HG02678 (cell line): ENCODE data around the gene FTSJ3.
"Not testable (repeated sequence)": the region's sequence is repeated elsewhere in the genome, so short reads cannot be mapped to it uniquely, and the experiment has no call there.

ENCODE experiments used
- ATAC-seq: cut with Tn5 transposase; IDR thresholded peaks from one replicate; pipeline ENCODE4 v1.9.1; 2021; ENCODE audit warnings: mild to moderate bottlenecking, moderate library complexity; ENCODE audit not compliant: unreplicated experiment

Gene FTSJ3

DNA sequence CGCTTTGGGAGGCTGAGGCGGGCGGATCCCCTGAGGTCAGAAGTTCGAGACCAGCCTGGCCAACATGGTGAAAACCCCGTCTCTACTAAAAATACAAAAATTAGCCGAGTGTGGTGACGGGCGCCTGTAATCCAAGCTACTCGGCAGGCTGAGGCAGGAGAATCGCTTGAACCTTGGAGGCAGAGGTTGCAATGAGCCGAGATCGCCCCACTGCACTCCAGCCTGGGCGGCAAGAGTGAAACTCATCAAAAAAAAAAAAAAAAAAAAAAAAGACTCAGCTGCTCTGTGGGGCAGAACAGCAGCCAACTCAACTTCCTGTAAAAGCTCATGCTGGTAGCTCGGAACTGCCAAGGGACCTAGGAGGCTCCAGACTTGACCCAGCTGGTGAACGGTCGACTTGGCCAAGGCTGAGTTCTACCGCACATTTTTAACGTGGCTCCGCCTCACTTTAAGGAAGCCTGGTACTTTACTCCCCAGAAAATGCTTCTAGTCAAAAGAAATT, 16.0 kb upstream of the FTSJ3 start:
- ATAC-seq = not testable (repeated sequence)

DNA sequence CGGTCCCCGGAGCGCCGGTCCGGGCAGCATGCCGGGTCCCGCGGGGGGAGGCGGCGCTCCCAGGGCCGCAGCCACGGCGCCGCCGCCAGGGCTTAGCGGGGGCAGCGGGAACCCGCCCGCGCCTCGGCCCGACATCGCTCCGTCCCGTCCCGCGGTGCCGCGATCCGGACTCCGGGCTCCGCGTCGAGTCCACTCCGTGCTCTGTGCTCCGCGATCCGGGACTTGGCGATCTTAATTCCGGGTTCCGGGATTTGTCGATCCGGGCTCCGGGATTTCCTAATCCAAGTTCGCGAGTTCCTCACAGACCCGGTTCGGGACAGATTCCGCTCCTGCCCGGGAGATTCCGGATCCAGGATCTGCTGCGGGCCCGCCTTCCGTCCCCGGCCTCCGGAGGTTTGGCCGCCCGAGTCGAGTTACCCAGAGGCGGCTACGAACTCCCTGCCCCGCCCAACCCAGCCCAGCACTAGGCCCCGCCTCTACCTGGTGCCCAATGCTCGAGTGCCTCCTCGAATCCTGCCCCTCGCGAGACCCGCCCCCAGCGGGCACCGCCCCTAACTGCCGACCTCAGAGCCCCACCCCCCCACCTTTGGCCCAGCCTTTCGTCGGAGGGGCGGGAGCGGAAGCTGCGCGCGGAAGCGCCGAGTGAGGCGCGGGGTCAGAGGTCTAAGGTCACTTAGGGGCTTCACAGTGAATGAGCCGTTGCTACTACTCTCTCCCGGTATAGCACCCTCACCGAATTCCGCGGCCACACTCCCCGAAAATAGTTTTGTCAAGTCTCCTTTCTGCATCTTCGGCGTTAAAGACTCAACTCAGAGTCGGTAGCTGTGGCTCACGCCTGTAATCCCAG, 15.3 kb upstream of the FTSJ3 start, which contains the start of gene SMARCD2:
Gene SMARCD2 (minus strand): TSS at position 146 of the 847 bp plus-strand sequence. CDS start 11 bp downstream, at position 135.
- peak; percentile 78 for ATAC-seq

DNA sequence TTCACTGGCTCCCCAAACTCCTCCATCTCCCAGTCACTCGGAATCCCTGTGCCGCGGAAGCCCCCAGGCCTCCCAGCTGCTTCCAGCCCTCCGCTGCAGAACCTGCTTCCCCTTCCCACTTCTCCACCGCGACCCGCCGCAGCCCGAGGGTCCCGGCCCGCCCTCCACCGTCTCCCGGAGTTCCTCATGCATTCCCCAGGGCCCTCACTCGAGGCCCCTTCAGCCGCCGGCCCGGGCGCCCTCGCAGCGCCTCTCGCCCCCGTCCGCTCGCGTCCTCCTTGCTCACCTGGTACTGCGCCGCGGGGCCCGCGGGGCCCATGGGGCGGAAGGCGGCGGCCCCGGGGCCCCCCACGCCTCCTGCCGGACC, 14.7 kb upstream of the FTSJ3 start:
- peak; percentile 28 for ATAC-seq

DNA sequence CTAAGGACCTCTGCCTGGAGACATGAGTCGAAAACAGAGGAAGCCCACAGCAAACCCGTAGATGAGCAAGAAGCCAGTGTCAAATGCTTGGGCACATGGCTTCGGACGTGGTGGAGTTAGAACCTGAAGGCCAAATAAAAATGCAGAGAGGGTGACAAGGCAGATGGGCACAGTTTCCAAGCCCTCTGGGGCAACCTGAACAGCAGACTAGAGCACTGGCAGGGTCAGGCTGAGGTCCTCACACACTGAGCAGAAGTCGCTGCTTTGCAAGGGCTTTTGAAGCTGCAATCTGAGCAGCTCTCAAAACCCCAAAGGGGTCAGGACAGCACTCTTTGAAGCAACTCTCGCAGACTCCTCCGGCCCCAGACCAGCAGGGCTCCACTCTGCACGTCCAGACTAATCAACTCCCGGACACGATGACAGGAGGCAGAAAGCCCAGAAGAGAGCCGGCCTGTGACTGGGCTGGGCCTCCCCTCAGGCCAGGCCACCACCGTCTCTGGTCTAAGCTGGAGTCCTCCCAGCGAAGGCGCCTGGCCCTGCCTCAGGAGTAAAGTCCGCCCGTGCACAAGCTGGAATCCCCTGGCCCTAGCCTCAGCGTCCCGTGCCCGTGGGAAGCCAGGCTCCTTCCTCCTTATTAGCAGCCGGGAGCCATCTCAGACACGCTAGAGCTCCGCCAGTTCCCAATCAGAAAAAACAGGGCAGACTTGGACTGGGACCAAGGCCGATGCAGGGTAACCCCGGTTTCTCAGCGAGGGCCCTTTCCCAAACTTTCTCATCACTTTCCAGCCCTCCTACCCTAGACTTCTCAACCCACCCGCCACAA, 14.1 kb upstream of the FTSJ3 start:
- no peak for ATAC-seq

GRCh38 chr17:63840591-63841349, 13.3 kb upstream of the FTSJ3 start:
- ATAC-seq = no peak

GRCh38 chr17:63838631-63839171, 11.2 kb upstream of the FTSJ3 start:
- no peak for ATAC-seq

GRCh38 chr17:63837962-63838600, 10.6 kb upstream of the FTSJ3 start:
- ATAC-seq = no peak

GRCh38 chr17:63837480-63837879, 10.0 kb upstream of the FTSJ3 start:
- ATAC-seq = no peak

DNA sequence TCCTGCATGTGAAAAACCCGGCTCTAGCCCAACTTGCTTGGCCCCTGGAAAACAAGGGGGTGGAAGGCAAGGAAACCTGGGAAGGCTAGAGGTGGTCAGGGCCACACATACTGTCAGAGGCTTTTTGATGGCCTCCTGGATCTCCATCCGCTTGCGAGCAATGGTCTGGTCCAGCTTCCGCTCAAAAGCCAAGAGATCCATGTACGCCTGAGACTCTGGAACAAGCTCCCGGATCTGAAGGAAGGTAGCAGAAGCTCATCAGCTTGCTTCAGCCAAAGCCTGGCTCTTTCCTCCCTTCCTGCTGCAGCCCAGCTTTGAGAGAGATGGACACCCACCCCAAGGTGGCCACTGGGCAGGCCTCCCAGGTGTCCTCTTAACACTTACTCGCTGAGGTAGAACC, 9.3 kb upstream of the FTSJ3 start:
- no peak for ATAC-seq

- ATAC-seq = no peak
Observed at GRCh38 chr17:63835167-63835720, 7.8 kb upstream of the FTSJ3 start.

- ATAC-seq = peak; percentile 64
Observed at GRCh38 chr17:63834431-63835166, 7.1 kb upstream of the FTSJ3 start.

DNA sequence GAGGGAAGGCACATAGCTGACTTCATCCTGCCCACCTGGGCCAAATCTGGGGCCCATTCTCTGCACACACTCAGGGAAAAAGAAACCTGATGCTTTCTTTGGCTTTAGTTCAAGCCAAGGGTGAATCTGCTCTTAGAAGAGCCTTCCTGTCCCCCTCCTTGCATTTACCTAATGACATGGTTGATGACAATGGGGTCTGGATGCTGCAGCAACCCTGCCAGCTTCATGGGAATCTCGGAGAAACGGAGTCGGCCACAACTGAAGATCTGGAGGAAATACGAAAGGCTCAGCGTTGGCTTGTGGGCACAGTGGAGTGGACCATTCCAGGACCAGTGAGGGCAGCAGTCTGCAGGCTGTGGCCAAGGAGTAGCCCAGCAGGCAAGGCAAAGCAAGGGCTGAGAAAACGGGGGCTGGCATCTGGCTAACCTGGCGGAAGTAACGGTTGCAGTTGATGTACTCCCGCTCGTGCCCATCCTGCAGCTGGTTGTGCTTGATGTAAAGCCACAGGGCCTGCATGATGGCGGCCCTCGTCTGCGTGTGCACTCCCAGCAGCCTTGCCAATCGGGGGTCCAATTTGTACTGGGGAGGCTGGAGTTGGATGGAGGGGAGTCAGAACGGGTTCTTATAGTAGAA, 6.4 kb upstream of the FTSJ3 start:
- ATAC-seq = no peak

DNA sequence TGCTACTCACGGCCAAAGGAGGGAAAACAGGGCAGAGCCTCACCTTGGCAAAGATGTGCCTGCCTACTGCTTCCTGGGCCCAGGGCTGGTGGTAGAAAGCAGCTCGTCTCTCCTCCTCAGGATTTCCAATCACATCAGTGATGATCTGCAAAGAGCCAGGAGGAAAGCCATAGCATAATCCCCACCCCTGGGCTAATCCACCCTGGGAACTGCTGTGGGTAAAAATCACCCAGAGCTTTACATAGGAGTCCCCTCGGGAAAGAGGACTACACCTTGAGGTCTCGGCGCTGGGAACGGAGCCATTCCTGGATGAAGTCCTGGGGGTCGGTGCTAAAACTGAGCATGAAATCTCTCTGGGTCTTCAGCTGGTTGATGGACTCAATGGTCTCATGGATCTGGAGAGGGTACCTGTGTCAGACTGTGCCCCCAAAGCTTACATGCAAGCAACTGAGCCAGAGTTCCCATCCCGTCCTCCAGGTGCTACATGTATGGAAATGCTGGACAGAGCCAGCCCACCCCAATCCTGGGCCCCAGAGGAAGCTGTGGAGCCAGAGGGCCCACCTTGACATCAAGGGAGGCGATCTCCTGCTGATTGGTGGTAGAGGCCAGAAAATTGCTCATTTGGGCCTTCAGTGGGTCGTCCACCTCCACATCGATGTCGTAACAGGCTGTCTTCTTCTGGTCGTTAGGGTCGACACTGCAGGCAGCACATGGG, 5.7 kb upstream of the FTSJ3 start:
- ATAC-seq = no peak

DNA sequence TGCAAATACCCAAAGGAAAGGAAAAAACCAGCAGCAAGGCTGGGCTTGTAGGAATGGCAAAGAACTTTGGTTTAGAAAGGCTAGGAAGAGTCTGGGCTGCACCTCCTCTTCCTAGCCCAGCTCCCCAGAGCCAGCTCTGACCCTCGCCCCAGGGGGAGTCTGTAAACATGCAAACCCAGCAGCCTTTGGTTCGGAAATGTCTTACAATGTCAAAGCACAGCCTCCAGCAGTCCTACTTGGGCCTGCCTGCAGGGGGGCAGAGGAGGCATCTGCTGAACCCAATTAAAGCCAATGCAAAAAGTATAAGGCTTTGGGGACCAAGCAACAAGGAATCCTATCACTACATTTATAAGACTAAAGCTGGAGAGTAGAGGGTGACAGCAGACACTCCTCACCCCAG, 5.0 kb upstream of the FTSJ3 start:
- ATAC-seq = no peak

DNA sequence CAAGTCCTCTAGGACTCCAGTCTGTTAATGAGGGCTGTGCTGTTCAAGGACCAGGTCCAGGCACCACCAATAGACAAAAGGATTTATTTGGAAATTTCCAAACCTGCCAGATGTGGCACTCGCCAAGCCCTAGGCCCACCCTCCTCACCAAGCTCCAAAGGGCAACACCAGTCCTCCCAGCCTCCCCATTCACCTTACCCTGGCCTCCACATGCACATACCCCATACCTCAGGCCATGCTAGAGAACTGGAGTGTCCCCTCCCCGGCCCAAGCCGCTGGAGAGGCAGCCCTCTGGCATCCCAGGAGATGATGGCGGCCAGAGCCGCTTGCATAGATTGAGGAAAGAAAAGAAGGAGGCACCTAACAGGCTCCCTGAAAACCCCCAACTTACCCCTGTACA, 4.6 kb upstream of the FTSJ3 start:
- no peak for ATAC-seq

DNA sequence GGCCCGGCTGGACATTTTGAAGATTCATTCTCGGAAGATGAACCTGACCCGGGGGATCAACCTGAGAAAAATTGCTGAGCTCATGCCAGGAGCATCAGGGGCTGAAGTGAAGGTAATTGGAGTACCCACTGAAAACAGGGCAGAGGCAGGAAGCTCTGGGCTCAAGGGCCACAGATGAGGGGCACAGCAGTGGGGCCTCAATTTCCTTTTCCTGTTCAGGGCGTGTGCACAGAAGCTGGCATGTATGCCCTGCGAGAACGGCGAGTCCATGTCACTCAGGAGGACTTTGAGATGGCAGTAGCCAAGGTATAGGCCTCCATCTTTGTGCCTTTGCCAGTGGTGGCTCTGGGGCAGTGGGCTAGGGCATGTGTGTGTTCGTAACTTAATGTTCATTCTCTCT, 4.0 kb upstream of the FTSJ3 start:
- ATAC-seq = no peak

GRCh38 chr17:63830904-63831491, 3.5 kb upstream of the FTSJ3 start:
- ATAC-seq = no peak

GRCh38 chr17:63830278-63830677, 2.8 kb upstream of the FTSJ3 start:
- ATAC-seq = no peak
